Neuron (in vitro differentiated cells): ENCODE data around the gene AQP2.
A peak's percentile ranks its signal among the peaks of the same experiment; 100 is the strongest.
"Not testable (repeated sequence)": the region's sequence is repeated elsewhere in the genome, so short reads cannot be mapped to it uniquely, and the experiment has no call there.

Experiments used
- H2AFZ ChIP-seq: one replicate; pipeline ENCODE4 v1.6.1; 2013; ENCODE audit warnings: low read depth, mild to moderate bottlenecking, inconsistent platforms, low read length, moderate library complexity
- H3K27me3 ChIP-seq: one replicate; pipeline ENCODE4 v1.6.1; 2013; ENCODE audit warnings: low read length; ENCODE audit not compliant: insufficient read depth
- H3K36me3 ChIP-seq: one replicate; pipeline ENCODE4 v1.6.1; 2013; ENCODE audit warnings: low read length; ENCODE audit not compliant: insufficient read depth
- H3K4me1 ChIP-seq: one replicate; pipeline ENCODE4 v1.6.1; 2013; ENCODE audit warnings: low read length; ENCODE audit not compliant: insufficient read depth
- H3K4me3 ChIP-seq: 2 replicates; pipeline ENCODE4 v1.5.1; 2013; ENCODE audit warnings: mild to moderate bottlenecking, low read length, moderate library complexity
- H3K9me3 ChIP-seq: one replicate; pipeline ENCODE4 v1.6.1; 2013; ENCODE audit warnings: low read length

The AQP2 gene

DNA sequence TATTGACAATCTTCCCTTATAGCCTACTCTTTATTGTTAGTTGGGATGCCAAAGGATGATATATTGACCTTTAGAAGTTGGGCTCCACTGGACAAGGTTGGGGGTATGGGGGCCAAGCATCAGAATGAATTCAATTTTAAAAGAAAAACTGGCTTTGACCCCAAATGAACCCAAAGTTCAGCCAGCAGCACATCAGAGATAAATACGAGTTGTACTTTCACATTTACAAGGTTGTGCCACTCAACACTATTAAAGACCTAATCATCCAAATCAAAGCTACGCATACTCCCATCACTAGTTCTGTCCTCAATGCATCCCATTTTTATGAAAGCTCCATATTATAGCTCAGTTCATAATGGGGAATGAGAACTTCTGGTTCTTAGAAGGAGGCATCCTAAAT lies 38.9 kb downstream of the AQP2 start:
- H3K9me3 ChIP-seq, H2AFZ ChIP-seq, H3K4me3 ChIP-seq, H3K4me1 ChIP-seq, H3K27me3 ChIP-seq: not testable (repeated sequence)
- H3K36me3 ChIP-seq, result peaks cover 64% of the 10 kb centered on the region

DNA sequence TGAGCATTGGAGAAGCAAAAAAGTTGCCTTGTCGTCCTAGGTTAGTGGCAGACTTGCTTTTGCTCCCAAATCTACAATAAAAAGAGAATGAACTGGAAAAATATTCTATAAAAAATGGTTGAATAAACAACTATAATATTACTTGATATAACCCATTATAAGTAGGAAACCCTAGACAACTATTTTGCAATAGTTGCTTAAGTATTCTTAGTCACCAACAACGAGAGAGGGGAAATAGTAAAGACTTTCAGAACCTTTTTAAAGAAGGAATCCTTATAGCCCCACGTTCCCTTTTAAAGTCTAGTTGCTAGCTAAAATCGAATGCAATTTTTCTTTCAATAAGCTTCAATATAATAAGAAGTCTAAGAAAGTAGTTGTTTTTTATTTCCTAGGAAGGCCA lies 39.7 kb downstream of the AQP2 start:
- Histone ChIP-seq H3K36me3 (peaks cover 69% of the 10 kb centered on the region), H2AFZ (no peak overlapping the region), H3K27me3 (no peaks in the 10 kb centered on the region), H3K4me3 (no peak overlapping the region), H3K9me3 (no peaks in the 10 kb centered on the region), H3K4me1 (no peaks in the 10 kb centered on the region)

DNA sequence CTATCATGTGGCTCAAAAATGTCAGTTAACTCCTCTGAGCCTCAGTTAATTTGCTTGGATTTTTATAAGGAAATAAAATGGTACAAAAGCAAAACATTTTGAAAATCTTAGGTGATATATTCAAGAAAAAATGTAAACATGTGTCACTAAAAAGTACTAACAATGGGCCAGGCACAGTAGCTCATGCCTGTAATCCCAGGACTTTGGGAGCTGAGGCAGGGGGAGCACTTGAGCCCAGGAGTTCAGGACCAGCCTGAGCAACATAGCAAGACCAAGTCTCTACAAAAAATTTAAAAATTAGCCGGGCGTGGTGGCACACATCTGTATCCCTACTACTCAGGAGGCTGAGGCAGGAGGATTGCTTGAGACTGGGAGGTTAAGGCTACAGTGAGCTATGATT lies 47.9 kb downstream of the AQP2 start:
- H3K27me3 ChIP-seq, result no peaks in the 10 kb centered on the region
- no peak overlapping the region for H2AFZ ChIP-seq
- peaks cover 71% of the 10 kb centered on the region for H3K36me3 ChIP-seq
- H3K4me1 ChIP-seq, result no peaks in the 10 kb centered on the region
- H3K4me3 ChIP-seq, result no peak overlapping the region
- H3K9me3 ChIP-seq, result no peaks in the 10 kb centered on the region

DNA sequence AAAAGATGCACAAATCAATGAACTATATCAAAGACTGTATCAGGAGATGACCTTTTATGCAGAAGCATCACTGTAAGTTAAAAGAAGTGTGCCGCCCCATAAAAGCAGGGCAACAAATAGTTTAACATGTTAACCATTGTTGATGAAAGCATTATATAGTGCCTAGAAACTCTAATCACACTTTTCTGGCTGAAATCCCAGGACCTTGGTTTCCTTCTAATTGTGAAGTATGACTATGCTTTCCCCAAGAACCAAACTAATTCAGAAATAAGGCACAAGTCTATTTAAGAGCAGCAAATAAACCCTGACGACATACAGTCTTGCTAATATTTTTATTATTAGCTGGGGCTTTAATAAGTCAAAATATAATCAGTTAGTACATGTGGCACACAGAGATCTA lies 53.1 kb downstream of the AQP2 start:
- H3K4me1 ChIP-seq, result peaks cover 25% of the 10 kb centered on the region
- H3K9me3 ChIP-seq, result no peaks in the 10 kb centered on the region
- no peak overlapping the region for H3K4me3 ChIP-seq
- no peaks in the 10 kb centered on the region for H3K27me3 ChIP-seq
- H2AFZ ChIP-seq, result no peak overlapping the region
- peaks cover 61% of the 10 kb centered on the region for H3K36me3 ChIP-seq

DNA sequence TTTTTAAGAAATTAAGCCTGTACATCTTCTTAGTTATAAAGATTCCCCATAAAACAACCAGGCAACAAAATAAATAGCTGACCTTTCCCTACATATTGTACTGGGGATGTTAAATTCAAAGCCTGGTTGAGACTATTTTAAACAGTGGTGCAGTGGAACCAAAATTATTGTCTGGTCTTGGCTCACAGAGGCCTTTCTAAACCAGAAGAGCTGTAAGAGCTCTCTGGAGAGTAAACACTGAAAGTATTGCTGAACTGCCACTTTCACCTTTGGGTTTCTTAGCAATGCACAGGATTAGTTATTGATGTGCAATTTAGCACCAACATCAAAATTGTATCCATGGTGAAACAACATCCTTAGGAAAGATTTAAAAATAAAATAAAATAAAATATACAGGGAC lies 54.2 kb downstream of the AQP2 start:
- Histone ChIP-seq H3K4me1 (peaks cover 25% of the 10 kb centered on the region), H2AFZ (no peak overlapping the region), H3K27me3 (no peaks in the 10 kb centered on the region), H3K9me3 (no peaks in the 10 kb centered on the region), H3K36me3 (peaks cover 56% of the 10 kb centered on the region), H3K4me3 (no peak overlapping the region)

DNA sequence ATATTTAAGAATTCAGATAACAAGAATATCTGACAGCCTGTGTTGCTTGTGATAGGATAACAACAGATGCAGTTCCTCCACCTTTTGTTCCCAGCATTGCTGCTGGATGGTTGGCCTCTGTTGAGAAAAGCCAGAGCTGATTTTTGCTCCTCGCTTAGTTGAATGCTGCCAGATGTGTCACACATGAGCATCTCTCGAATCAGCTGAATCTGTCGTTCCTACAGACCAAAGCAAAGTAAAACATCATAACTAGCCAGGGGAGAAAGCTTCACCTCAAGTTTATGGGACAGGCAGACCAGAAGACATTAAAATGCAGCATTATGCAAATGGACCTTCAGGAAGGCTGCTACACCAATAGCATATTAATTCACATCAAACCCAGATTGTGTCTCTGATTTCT lies 54.6 kb downstream of the AQP2 start:
- H3K27me3 ChIP-seq, result no peaks in the 10 kb centered on the region
- H3K4me3 ChIP-seq, result no peak overlapping the region
- peak overlapping the region; percentile 32 for H2AFZ ChIP-seq
- H3K4me1 ChIP-seq, result peaks cover 25% of the 10 kb centered on the region
- H3K9me3 ChIP-seq, result no peaks in the 10 kb centered on the region
- peaks cover 54% of the 10 kb centered on the region for H3K36me3 ChIP-seq

DNA sequence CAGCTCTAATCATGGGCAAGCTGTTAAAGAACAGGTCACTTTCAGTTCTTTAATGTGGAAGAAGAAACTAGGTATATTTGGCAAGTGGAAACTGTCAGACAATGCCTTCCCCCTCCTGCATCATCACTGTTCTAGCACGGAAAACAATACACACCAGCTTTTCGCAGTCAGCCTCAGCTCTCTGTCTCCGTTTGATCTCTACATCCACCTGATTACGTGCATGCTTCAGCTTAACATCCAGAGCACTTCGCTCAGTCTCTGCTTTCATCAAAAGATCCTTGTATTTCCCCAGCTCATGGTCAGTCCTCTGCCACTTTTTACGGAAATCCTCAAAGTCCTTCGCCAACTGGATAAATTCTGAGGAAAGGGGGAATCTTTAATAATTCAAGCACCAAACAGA lies 55.7 kb downstream of the AQP2 start:
- Histone ChIP-seq H3K4me3 (no peak overlapping the region), H3K9me3 (no peaks in the 10 kb centered on the region), H3K4me1 (peaks cover 25% of the 10 kb centered on the region), H3K27me3 (no peaks in the 10 kb centered on the region), H3K36me3 (peaks cover 50% of the 10 kb centered on the region), H2AFZ (peak overlapping the region; percentile 0)

DNA sequence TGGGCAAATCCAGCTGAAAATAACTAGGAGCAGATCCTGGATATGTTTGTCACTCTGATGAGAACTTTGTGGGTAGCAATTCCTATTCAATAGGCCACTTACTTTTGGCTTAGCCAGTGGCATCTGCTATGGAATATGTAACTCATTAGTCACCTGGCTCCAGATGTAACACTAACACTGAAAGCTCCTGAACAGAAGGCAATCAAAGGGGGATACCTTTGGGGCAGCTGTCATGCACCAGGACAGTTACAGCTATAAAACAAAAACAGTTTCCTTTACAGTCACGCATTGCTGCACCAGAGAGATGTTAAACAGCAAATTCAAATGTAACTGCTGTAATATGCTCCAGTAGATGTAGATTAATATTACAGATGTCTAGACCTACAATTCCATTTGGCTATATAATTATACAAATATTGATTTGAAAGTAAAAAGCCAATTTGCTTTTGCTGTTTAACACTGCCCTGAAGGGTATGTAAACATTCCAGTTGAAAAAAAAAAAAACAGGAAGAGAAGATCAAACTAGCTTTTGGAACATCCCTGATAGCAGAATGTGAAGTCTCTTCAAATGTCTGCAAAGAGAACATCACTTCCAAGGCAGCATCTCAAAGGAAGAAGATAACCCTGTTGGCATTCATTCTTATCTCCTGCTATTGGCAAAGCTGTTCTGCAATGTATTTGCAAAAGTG lies 56.4 kb downstream of the AQP2 start:
- H3K27me3 ChIP-seq, result no peaks in the 10 kb centered on the region
- no peaks in the 10 kb centered on the region for H3K9me3 ChIP-seq
- H2AFZ ChIP-seq, result peak overlapping the region; percentile 0
- H3K4me1 ChIP-seq, result peaks cover 25% of the 10 kb centered on the region
- H3K36me3 ChIP-seq, result peaks cover 45% of the 10 kb centered on the region
- no peak overlapping the region for H3K4me3 ChIP-seq
